Cerebellar nuclear complex (tissue), 1 donor: Measurements from ENCODE around the gene HSFX3.
"Not testable (repeated sequence)": the region's sequence is repeated elsewhere in the genome, so short reads cannot be mapped to it uniquely, and the experiment has no call there.

Experiments used
- DNase-seq, 2 experiments: peaks; one replicate each; lab custom pipeline; 2025; lab: John Stamatoyannopoulos, UW

Gene HSFX3, protein sequence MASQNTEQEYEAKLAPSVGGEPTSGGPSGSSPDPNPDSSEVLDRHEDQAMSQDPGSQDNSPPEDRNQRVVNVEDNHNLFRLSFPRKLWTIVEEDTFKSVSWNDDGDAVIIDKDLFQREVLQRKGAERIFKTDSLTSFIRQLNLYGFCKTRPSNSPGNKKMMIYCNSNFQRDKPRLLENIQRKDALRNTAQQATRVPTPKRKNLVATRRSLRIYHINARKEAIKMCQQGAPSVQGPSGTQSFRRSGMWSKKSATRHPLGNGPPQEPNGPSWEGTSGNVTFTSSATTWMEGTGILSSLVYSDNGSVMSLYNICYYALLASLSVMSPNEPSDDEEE

DNA sequence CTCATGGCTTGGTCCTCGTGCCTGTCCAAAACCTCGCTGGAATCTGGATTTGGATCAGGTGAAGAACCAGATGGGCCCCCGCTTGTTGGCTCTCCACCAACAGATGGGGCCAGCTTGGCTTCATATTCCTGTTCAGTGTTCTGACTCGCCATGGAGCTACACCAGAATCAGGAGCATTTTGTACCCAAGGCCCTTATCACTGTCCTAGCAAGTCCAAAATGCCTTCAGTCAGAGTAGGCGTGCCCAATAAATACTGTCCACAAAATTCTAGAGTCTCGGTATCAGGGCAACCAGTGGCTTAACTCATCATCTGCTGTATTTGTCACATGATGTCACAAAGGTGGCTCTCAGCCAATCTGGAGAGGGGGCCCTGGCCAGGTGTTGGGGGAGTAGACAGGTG, at the start of gene HSFX3:
HSFX3 (minus strand) TSS at position 224 of the 400 bp plus-strand sequence; CDS start at position 152, 72 bp downstream.
- not testable (repeated sequence) for DNase-seq

DNA sequence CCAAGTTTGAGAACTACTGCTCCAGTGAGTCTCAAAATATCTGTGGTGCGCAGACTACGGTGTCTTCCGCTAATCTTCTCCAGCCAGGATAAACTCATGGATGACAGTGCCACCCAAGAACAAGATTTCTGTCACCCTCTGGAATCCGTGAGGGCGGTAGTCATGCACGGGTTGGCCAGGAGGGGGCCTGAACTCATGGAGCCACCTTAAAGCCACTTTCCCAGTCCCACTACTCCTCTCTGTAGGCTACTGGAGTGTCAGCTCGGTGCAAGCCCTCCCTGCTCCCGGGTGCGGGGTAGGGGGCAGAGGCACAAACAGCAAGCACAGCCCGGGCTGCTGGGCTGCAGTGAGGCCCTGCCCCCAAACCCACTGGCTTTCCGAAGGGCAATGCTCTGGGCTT, 48.9 kb upstream of the HSFX3 start:
- DNase-seq, result not testable (repeated sequence)

DNA sequence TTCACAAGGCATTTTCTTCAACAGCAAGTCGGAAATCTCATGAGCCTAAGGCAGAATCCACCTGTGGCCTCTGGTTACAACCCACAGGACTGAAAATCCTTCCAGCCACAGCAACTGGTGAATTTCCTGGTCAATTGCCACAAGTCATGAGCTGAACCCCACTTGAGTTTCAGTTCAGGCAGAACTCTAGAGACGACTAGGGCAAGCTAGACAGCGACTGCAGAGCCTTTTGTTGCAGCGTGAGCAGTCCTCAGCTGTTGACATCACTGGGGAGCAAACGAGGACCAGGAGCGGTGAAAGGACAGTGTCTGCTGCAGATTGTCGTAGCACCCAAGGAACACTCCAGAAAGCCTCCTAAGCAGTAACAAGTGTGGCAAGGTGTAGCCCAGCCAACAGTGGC, 46.2 kb upstream of the HSFX3 start:
- DNase-seq, result not testable (repeated sequence)

DNA sequence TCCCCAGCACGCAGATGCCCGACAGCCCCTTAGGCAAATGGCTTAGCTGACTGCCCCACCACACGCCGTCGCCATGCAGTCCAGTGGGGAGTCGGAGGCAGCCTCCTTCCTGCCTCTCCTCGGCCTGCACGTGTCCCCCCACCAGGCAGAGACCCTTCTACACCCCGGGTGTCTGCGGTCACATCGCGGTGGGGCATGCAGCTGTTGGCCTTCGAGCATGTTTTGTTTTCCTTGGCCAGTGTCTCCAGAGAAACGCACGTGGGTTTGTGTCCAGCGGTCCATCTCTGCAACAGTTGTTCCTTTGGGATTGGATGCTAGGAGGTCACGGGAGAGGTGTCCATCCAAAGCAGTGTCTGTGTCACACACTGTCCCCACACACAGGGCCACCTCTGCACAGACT, 45.5 kb upstream of the HSFX3 start, which contains the start of gene HSFX2:
HSFX2 (minus strand) TSS at position 101 of the 400 bp plus-strand sequence. CDS start 614 bp downstream, outside the sequence.
- not testable (repeated sequence) for DNase-seq

DNA sequence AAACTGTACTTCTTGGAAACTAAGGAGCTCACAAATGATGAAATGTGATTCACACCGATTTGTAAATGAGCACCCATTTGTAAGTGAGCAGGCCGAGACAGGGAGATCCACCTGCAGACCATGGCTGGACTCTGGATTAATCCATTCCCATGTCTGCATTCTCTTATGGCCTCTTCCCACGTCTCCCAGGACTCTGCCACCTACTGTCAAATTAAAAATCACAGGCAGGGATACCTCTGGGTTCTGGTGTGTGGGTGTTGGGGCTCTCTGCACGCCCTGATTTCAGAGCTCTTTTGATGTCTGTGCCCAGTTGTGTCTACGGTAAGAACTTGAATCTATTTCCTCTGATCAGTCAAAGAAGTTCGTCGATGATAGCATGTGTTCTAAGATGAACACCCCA, 41.3 kb upstream of the HSFX3 start:
- not testable (repeated sequence) for DNase-seq

DNA sequence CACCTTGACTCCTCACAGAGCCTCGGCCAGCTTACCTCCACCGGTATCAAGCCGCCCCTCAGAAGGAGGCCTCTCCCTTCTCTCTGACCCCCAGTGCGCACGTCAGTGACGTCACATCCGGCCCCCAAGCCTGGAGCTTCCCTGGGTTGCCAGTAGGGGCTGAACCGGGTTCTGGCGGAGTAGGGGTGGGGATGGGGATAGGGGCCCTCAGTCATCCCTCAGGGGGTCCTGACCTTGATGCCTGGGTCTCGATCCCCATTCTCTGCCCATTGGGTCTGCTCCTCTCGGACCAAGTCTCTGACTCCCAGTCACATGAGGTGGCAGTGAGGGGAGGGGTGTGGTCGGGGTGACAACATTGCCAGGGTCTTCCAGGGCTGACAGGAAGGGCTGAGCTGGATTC, 37.6 kb upstream of the HSFX3 start, which contains the start of gene MAGEA9B:
MAGEA9B (minus strand) TSS at position 101 of the 400 bp plus-strand sequence. CDS start 4,280 bp downstream, outside the sequence.
- not testable (repeated sequence) for DNase-seq

DNA sequence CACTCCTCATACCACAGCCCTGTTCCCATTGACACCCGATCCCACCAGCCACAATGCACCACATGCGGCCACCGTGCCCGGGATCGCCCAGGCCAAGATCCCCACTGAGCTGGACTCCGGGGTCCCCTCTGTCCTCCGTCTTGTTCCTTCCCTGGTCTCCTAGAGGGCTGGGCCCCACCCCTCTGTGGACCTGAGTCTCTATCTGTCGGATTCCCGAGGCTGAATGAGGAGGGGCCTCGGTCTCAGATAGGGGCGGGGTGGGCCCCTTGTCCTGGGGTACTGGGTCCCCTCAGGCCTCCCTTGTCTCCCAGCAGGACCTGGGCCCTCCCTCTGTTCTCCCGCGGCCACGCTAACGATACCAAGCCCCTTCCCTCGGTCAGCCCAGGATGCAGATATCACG, 35.9 kb upstream of the HSFX3 start:
- not testable (repeated sequence) for DNase-seq

DNA sequence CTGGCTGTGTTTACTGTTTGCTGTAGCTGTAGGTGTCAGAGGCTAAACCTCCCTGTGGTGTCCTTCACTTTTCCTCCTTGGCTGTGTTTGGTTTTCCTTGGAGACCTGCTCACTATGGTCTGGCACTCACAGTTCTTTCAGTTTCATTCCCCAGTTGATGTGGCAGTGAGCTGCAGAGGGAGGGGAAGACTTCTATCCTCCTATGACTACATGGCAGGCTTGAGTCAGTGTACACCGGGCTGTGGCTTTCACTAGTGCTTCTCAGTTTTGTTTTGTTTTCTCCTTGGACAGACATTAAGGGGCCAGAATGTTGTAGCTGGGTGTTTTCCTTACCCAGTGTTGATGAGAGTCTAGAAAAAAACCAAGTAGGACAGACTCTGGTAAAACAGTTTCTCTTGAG, 23.7 kb upstream of the HSFX3 start:
- DNase-seq, result not testable (repeated sequence)

DNA sequence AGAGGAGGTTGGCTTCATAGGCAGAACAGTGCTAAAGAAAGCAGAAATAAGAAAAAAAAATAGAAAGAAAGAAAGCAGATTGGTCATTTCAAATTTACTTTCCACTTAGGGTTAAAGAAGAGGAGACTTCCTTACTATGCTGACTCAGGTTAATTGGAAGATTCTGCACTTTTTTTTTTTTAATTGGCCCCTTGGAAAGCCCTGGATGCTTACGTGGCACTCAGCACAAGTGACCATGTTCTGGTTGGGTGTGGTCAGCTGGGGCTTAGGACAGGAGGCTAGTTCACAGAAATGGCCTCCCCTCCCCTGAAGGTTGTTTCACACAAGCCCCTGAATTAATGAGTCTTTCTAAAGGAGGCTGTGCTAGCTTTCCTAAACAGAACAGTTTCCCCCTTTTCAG, 23.0 kb upstream of the HSFX3 start:
- no peak for DNase-seq

DNA sequence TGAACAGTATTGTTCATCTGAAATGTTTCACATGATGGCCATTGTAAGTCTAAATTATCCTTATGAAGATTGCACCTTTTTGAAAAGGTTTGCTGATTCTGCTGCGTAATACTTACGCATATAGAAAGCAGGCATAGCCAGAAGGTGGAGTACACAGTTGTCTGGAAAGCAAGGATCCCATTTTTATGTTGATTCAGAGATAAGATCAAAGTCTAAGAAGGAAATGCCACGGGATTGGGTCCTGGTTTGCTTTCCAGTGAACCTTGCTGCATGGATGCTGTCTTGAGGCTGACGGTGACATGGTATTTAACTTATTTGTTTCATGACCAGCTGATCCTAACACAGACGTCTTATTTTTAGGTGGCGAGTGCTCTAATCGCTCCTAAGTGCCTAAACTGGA, 22.0 kb upstream of the HSFX3 start:
- DNase-seq, result no peak

DNA sequence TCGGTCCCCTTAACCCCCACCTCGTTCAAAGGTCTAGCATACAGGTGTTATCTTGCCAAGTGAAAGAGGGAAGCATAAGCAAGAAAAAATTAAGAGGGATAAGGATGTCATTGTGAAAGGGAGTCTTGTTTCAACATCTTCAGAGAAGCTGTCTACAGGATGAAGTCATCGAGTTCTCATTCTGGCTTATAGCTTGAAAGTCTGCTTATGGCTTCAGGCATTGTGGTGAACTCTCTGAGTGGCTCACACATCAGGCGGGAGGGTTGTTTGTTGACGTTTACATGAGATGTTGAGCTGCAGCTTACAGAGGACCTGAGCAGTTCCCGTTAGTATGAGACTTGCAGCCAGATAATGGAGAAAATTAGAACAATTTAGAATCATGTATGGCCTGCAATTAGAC, 20.9 kb upstream of the HSFX3 start:
- no peak for DNase-seq

DNA sequence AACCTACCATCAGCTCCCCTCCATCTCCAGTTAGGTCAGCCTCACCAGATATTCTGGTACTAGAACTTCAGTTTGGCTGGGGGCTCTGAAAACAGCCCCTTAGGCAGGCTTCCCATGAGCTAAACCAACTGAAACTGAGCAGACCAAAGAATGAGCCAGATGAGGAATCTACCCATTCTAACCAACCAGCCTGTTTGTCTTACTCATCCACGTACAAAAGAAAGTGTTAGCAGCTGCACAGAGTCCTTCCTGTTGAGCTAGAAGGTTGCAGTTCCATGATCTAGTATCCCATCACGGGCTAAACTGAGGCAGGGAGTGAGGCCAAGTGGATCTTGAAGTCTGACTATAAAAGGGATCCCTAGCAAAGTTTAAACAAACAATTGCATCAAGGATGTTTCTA, 20.0 kb upstream of the HSFX3 start:
- DNase-seq, result no peak

DNA sequence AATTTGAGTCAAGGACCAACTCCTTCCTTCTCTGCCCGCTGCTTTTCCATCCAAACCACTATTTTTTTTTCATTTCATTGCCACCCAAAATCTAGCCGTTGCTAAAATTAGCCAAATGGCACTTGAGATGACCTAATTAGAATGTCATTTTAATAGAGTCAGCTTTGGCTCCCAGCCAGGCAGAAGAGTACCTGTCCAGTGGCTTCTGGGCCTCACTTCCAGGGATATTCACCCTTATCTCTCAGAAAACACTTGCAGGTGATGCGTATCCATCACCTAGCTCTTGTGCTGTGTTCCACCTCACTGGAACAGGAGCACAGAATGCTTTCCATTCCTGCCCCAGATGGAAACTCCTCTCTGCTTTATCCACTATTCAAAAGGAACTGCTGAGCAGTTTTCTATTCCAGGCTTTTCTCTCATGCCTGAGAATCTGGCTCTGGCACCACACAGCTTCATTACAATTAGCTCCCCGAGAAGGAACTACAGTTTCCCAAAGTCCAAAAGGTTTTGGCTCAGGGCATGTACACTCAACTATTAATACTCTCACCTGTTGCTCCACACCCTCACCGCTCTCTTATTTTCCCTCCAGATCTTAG, 19.1 kb upstream of the HSFX3 start:
- DNase-seq, result no peak

DNA sequence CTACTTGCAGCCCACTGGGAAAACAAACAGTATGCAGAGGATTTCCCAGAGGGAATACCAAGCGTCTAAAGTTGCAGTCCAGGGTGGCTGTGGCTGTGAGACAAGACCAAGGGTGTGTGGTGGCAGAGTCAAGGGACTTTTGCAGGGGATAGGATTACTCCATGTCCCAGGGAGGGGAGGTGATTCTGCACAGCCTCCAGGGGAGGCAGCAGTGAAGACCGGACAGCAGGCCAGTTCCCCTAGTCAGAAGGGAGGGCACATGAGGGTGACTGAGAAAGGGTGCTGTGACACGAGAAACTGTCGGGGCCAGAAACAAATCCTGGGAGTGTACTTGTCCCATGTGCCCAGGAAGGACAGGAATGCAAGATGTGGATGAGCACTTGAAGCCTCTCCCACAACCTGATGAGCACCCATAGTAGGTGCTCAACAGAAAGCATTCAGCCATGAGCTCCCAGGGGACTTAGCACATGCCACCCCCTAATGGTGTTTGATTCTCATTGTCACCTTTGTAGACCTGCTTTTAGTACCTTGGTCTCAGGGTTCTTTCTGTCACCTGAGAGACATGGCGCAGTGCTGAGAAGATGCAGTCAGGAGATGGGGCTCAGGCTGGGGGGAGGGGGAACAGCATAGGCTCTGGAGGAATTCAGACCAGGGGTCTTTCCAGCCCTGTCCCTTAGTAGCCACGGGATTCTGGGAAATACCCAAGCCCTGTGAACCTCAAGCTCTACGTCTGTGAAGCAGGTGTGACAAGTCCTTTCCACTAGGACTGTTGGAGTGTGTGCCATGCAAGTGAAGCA, 18.1 kb upstream of the HSFX3 start:
- no peak for DNase-seq

DNA sequence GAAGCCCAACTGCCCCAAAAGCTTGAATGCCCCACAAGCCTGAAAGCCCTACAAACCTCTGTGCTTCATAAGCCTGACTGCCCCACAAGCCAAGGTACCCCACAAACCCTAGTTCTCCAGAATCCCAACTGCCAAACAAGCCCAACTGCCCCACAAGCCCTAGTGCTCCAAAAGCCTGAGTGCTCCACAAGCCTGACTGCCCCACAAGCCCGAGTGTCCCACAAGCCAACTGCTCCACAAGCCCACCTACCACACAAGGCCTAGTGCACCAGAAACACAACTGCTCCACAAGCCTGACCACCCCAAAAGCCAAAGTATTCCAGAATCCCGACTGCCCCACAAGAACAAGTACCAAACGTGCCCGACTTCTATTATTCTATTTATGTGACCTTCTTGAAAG, 13.6 kb upstream of the HSFX3 start:
- no peak for DNase-seq

DNA sequence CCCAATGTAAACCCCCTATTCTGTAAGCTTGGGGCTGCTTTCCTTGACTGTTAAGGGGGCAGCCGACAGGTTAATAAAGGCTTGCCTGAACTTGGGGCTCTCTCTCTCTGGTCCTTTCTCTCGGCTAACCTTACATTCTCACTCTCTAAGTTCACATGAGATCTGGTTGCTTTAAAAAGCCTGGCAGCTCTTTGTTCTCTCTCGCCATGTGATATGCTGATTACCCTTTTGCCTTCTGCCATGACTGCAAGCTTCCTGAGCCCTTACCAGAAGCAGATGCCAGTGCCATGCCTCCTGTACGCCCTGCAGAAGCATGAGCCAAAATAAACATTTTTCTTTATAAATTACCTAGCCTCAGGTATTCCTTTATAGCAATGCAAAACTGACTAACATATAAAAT, 5.5 kb upstream of the HSFX3 start:
- not testable (repeated sequence) for DNase-seq

DNA sequence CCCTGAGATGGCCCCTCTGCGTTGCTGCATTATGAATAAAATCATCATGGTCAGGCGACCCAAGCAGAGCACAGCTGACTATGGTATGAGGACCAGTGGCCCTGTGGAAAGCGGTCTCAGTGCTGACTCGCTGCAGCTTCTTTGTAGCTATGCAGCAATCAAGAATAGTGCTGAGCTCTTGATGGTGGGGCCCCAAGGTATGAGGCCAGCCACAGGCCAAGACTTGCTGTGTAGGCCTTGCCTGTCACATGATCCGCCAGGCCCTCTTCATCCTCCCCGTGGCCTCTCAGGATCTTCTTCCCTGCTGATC, 2.2 kb upstream of the HSFX3 start:
- DNase-seq, result not testable (repeated sequence)

DNA sequence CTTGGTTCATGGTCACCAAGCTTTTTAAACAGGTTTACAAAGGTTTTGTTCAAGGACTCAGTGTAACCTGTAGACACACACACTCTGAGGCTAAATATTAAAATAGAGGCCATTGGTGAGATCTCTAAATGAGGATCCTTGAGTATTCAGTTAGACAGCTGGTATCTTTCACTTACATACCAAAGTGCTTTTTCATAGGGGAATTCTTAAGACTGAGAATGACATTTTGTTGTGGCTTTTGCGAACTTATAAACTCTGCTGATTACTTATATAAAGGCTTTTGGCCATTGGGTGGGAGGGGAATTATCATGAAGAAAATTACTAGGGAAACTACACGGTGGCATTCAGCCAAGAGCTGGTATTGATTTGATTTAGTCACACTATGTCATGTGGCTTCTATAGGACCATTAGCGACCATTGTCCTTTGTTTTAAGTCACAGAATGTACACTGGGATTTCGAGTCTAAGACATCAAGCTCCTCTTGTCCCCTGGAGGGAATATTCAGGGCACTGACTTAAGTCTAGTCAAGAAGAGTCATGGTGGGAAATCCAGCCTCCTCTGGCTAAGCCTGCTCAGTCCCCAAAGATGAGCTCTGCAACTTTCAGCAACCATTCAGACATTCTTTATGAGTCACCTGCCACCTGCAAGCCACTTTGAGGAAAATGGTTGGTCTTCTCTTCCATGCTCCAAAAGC, 1.7 kb upstream of the HSFX3 start:
- not testable (repeated sequence) for DNase-seq

DNA sequence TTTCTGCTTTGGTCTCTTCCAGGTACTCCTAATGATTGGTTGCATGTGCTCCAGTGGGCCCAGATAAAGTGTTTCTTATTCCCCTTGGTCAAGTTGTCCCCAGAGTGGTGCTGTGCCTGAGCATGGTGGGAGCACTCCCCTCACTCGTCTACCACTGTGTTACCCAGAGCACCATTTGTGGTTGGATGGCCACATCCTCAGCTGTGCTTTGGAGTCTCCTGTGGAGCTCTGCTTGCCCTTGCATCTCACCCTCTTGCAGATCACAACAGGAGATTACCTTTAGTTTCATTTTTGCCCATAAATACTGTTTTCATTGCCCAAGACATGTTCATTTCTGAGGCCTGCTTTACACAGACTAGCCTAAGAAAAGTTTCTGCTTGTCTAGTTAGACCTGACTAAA, 730 bp upstream of the HSFX3 start:
- not testable (repeated sequence) for DNase-seq

DNA sequence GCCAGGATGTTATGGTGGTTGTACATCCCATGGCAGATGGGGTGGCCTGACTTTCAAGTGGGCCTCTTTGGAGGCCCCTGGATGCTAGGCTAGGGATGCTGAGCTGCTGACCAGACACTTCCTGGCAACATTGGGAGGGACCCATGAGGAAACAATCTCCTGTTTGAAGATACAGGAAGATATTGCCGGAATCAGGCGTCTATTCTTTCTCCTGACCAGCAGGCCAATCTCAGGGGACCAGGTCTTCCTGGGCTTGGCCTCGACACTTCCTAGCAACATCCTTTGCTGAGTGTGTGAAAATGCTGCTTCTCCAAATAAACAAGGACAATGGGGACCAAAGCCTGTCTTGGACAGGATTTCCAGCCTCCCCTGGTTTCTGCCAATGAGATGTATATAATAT, 1.9 kb downstream of the HSFX3 start:
- not testable (repeated sequence) for DNase-seq

DNA sequence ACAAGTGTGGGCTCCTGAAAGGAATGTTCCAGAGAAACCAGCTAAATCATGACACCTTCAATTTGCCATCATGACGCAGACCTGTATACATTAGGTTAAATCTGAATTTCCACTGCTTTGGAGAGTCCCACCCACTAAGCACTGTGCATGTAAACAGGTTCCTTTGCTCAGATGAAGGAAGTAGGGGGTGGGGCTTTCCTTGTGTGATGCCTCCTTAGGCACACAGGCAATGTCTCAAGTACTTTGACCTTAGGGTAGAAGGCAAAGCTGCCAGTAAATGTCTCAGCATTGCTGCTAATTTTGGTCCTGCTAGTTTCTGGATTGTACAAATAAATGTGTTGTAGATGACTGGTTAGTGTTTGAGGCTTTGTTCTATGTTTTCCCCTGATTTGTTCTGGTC, 2.8 kb downstream of the HSFX3 start:
- not testable (repeated sequence) for DNase-seq
